NCI-H2196 treated with DMSO at 0.1 percent for 48 hours (cell line): Measurements from ENCODE around the gene PLEKHB1.
A peak's percentile ranks its signal among the peaks of the same experiment; 100 is the strongest.

Source experiments
- DNase-seq: peaks from one replicate; lab custom pipeline; 2025; ENCODE audit not compliant: unreplicated experiment; lab: John Stamatoyannopoulos, UW

Gene PLEKHB1

GRCh38 chr11:73645972-73646631, at the start of gene PLEKHB1:
TSS of gene PLEKHB1 (plus strand) at chr11:73646581. CDS start at chr11:73646609, 28 bp downstream.
- DNase-seq, result no peak

- no peak for DNase-seq
Measured at GRCh38 chr11:73597336-73597955, 48.9 kb upstream of the PLEKHB1 start.

GRCh38 chr11:73597956-73598718, 48.2 kb upstream of the PLEKHB1 start, which contains the start of gene FAM168A:
TSS of gene FAM168A (minus strand) at chr11:73598112. CDS start at chr11:73468474, 129,638 bp downstream.
- peak; percentile 95 for DNase-seq

- no peak for DNase-seq
Measured at GRCh38 chr11:73598719-73599379, 47.5 kb upstream of the PLEKHB1 start.

- no peak for DNase-seq
Measured at GRCh38 chr11:73612601-73613140, 33.7 kb upstream of the PLEKHB1 start.

- no peak for DNase-seq
Measured at GRCh38 chr11:73614591-73614990, 31.8 kb upstream of the PLEKHB1 start.

GRCh38 chr11:73622926-73623593, 23.3 kb upstream of the PLEKHB1 start:
- DNase-seq, result no peak

GRCh38 chr11:73623686-73624085, 22.7 kb upstream of the PLEKHB1 start:
- no peak for DNase-seq

GRCh38 chr11:73625696-73626318, 20.6 kb upstream of the PLEKHB1 start:
- peak; percentile 72 for DNase-seq

GRCh38 chr11:73629907-73630306, 16.5 kb upstream of the PLEKHB1 start:
- no peak for DNase-seq

GRCh38 chr11:73632996-73633395, 13.4 kb upstream of the PLEKHB1 start:
- DNase-seq, result no peak

- no peak for DNase-seq
Measured at GRCh38 chr11:73633999-73634398, 12.4 kb upstream of the PLEKHB1 start.

GRCh38 chr11:73635721-73636120, 10.7 kb upstream of the PLEKHB1 start:
- DNase-seq, result no peak

GRCh38 chr11:73636249-73636648, 10.1 kb upstream of the PLEKHB1 start:
- DNase-seq, result no peak

- DNase-seq, result no peak
Measured at GRCh38 chr11:73637012-73637411, 9.4 kb upstream of the PLEKHB1 start.

GRCh38 chr11:73640592-73640991, 5.8 kb upstream of the PLEKHB1 start:
- no peak for DNase-seq

- no peak for DNase-seq
Measured at GRCh38 chr11:73641668-73642067, 4.7 kb upstream of the PLEKHB1 start.

- DNase-seq, result no peak
Measured at GRCh38 chr11:73645121-73645969, 1.0 kb upstream of the PLEKHB1 start.

- DNase-seq, result peak; percentile 96
Measured at GRCh38 chr11:73647459-73648100, 1.2 kb downstream of the PLEKHB1 start.
